GM19324 (cell line): ENCODE results near the gene MAP2K6.
"Not testable (repeated sequence)": the region's sequence is repeated elsewhere in the genome, so short reads cannot be mapped to it uniquely, and the experiment has no call there.

Source experiments
- ATAC-seq: cut with Tn5 transposase; IDR thresholded peaks from one replicate; pipeline ENCODE4 v1.9.1; 2021; ENCODE audit warnings: mild to moderate bottlenecking, moderate library complexity; ENCODE audit not compliant: unreplicated experiment, low FRiP score

Gene MAP2K6

GRCh38 chr17:69452664-69453260 is 38.3 kb downstream of the MAP2K6 start:
- ATAC-seq = no peak

- ATAC-seq = no peak
These were observed 39.6 kb downstream of the MAP2K6 start for GRCh38 chr17:69454051-69454450.

GRCh38 chr17:69455040-69455439 is 40.5 kb downstream of the MAP2K6 start:
- ATAC-seq = no peak

GRCh38 chr17:69457603-69458002 is 43.1 kb downstream of the MAP2K6 start:
- no peak for ATAC-seq

GRCh38 chr17:69460963-69461922 is 46.7 kb downstream of the MAP2K6 start:
- ATAC-seq = no peak

- ATAC-seq = no peak
These were observed 47.5 kb downstream of the MAP2K6 start for GRCh38 chr17:69461951-69462369.

GRCh38 chr17:69462882-69463281 is 48.4 kb downstream of the MAP2K6 start:
- no peak for ATAC-seq

GRCh38 chr17:69466451-69466850 is 52.0 kb downstream of the MAP2K6 start:
- no peak for ATAC-seq

- ATAC-seq = no peak
These were observed 52.6 kb downstream of the MAP2K6 start for GRCh38 chr17:69466905-69467667.

GRCh38 chr17:69468207-69468606 is 53.7 kb downstream of the MAP2K6 start:
- ATAC-seq = no peak

GRCh38 chr17:69470702-69471101 is 56.2 kb downstream of the MAP2K6 start:
- ATAC-seq = no peak

GRCh38 chr17:69471406-69471805 is 56.9 kb downstream of the MAP2K6 start:
- ATAC-seq = no peak

- ATAC-seq = no peak
These were observed 59.6 kb downstream of the MAP2K6 start for GRCh38 chr17:69473841-69474831.

GRCh38 chr17:69477204-69477902 is 62.9 kb downstream of the MAP2K6 start:
- no peak for ATAC-seq

GRCh38 chr17:69477903-69478266 is 63.4 kb downstream of the MAP2K6 start:
- ATAC-seq = no peak

- ATAC-seq = no peak
These were observed 64.4 kb downstream of the MAP2K6 start for GRCh38 chr17:69478916-69479315.

- ATAC-seq = not testable (repeated sequence)
These were observed 65.3 kb downstream of the MAP2K6 start for GRCh38 chr17:69479756-69480155.

- ATAC-seq = no peak
These were observed 65.7 kb downstream of the MAP2K6 start for GRCh38 chr17:69480245-69480644.

- ATAC-seq = no peak
These were observed 70.8 kb downstream of the MAP2K6 start for GRCh38 chr17:69485251-69485661.
